Coronary artery (tissue), 2 donors: ENCODE measurements around the gene NRL.

Experiments used
- DNase-seq: peaks from one replicate; pipeline ENCODE4 v3.0.0-alpha.2; 2017; ENCODE audit warnings: low spot score
- H3K27ac ChIP-seq, 2 donors: fragments of 200-600 bp; sonication (generic); one replicate each; pipeline ENCODE4 v1.5.1; 2016 to 2019
- H3K4me3 ChIP-seq: fragments of 200-600 bp; sonication (generic); 2 replicates; pipeline ENCODE4 v1.5.1; 2016; ENCODE audit warnings: mild to moderate bottlenecking, moderate library complexity
- CTCF ChIP-seq: fragments of 200-600 bp; sonication (generic); IDR thresholded peaks from one replicate; pipeline ENCODE4 v1.5.1; 2019; ENCODE audit warnings: antibody characterized with exemption

Gene NRL

GRCh38 chr14:24123424-24124417, 9.0 kb upstream of the NRL start:
- no peak for TF ChIP-seq CTCF
- H3K4me3 ChIP-seq, result no peak overlapping the region
- H3K27ac ChIP-seq, result no peak overlapping the region
- DNase-seq, result no peak

DNA sequence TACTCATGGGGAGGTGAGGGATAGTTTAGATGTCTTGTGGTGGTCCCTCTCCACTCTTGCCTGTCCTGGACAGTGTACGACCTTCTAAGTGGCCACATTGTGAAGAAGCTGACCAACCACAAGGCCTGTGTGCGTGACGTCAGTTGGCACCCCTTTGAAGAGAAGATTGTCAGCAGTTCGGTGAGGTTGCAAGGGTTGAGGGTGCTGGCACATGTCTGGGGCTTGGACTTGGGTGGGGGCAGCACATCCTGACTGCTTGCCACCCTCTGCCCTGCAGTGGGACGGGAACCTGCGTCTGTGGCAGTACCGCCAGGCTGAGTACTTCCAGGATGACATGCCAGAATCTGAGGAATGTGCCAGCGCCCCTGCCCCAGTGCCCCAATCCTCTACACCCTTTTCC, 8.1 kb upstream of the NRL start:
- TF ChIP-seq CTCF, result no peak
- no peak for DNase-seq
- Histone ChIP-seq H3K27ac (no peak overlapping the region), H3K4me3 (no peak overlapping the region)

DNA sequence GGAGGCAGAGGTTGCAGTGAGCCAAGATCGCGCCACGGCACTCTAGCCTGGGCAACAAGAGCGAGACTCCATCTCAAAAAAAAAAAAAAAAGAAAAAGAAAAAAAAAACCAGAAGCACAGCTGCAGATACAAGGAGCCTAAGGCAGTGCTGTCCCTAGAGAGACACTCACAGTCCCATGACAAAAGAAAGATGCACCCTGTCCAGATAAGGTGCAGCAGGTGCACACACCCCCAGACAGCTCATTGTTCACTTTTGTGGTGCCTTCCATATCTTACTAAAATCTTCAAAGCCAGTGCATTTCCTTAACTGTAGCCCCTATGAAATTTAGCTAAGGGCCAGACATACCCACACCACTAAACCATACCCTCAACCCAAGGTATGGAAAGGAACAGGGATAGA, 7.7 kb upstream of the NRL start:
- no peak for DNase-seq
- no peak overlapping the region for H3K27ac ChIP-seq
- no peak overlapping the region for H3K4me3 ChIP-seq
- TF ChIP-seq CTCF, result no peak

DNA sequence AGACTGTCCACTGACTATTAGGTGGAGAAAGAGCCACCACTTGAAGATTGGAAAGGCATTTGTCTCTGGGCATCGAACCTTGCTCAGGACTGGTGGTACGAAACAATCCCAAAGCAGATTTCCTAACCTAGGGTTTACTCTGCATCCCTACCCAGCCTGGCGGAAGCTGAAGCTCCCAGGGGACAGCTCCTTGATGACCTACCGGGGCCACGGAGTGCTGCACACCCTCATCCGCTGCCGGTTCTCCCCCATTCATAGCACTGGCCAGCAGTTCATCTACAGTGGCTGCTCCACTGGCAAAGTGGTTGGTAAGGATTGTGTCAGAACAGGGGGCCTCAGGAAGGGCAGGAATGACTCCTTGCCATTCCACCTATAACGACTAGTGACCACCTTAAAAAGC, 6.5 kb upstream of the NRL start:
- no peak for DNase-seq
- Histone ChIP-seq H3K4me3 (no peak overlapping the region), H3K27ac (no peak overlapping the region)
- no peak for TF ChIP-seq CTCF

DNA sequence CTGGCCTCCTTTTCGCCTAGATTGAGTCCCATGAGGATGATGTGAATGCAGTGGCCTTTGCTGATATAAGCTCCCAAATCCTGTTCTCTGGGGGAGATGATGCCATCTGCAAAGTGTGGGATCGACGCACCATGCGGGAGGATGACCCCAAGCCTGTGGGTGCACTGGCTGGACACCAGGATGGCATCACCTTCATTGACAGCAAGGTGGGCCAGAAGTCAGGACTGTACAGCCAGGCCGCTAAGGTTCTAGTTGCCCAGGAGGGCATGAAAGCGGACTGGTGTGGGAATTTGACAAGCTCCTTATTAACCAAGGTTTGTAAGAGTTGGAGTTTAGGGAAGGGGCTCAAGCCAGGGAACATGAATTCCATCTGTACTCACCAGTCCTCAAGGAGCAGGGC, 4.9 kb upstream of the NRL start:
- Histone ChIP-seq H3K4me3 (no peak overlapping the region), H3K27ac (no peak overlapping the region)
- TF ChIP-seq CTCF, result no peak
- no peak for DNase-seq

GRCh38 chr14:24117179-24117578, 2.4 kb upstream of the NRL start:
- no peak for TF ChIP-seq CTCF
- DNase-seq, result no peak

GRCh38 chr14:24116128-24116814, 1.5 kb upstream of the NRL start:
- DNase-seq, result no peak
- Histone ChIP-seq H3K4me3 (peak overlapping the region; percentile 82), H3K27ac (no peak overlapping the region)
- TF ChIP-seq CTCF, result no peak

More at GRCh38 chr14:24117179-24117578, 2.4 kb upstream of the NRL start:
- H3K27ac ChIP-seq, result no peak overlapping the region
- no peak overlapping the region for H3K4me3 ChIP-seq
